Transverse colon (tissue), 4 donors: ENCODE measurements around the gene DRD2. TPM values are rescaled to one million over a fixed set of nuclear protein-coding genes. Genes with fewer than 3 reads are reported as not detected.

ENCODE experiments used
- DNase-seq: peaks from one replicate; pipeline ENCODE4 v3.0.0-alpha.2; 2019
- H3K27ac ChIP-seq, 4 donors: fragments of 200-600 bp; sonication (generic); 2 replicates each; pipeline ENCODE4 v1.5.1; 2016 to 2018; ENCODE audit warnings: inconsistent platforms in 4 of 4
- H3K27me3 ChIP-seq: fragments of 200-600 bp; sonication (generic); 2 replicates; pipeline ENCODE4 v1.5.1; 2017; ENCODE audit warnings: inconsistent platforms
- H3K36me3 ChIP-seq, 4 donors: fragments of 200-600 bp; sonication (generic); 2 replicates each; pipeline ENCODE4 v1.5.1; 2017 to 2019; ENCODE audit warnings: inconsistent platforms in 4 of 4
- H3K4me1 ChIP-seq, 4 donors: fragments of 200-600 bp; sonication (generic); 2 replicates each; pipeline ENCODE4 v1.5.1; 2017 to 2020; ENCODE audit warnings: inconsistent platforms in 4 of 4
- H3K4me3 ChIP-seq, 4 donors: fragments of 200-600 bp; sonication (generic); 1 replicate in 1 of 4; 2 replicates in 3 of 4; pipeline versions ENCODE4 v1.5.1 to v1.6.1; 2017 to 2019; ENCODE audit warnings: inconsistent platforms in 4 of 4
- H3K9me3 ChIP-seq, 2 donors: fragments of 200-600 bp; sonication (generic); 2 replicates each; pipeline ENCODE4 v1.5.1; 2017 to 2019; ENCODE audit warnings: inconsistent platforms in 2 of 2
- CTCF ChIP-seq, 5 experiments: fragments of 200-600 bp in 3 of 5; fragments of 450-650 bp in 2 of 5; sonication (generic) in 3 of 5; IDR thresholded peaks; 1 replicate in 2 of 5; 2 replicates in 3 of 5; pipeline ENCODE4 v1.5.1; 2016 to 2017; ENCODE audit warnings: antibody characterized with exemption in 5 of 5, inconsistent platforms in 3 of 5, mild to moderate bottlenecking in 2 of 5, moderate library complexity in 1 of 5
- EP300 ChIP-seq: sonication (generic); formaldehyde crosslinking; IDR thresholded peaks from one replicate; pipeline ENCODE4 v1.6.1; 2017; ENCODE audit warnings: antibody characterized with exemption, low read depth
- POLR2A ChIP-seq: fragments of 450-650 bp; IDR thresholded peaks from one replicate; pipeline ENCODE4 v1.6.1; 2016; ENCODE audit warnings: antibody characterized with exemption, mild to moderate bottlenecking, moderate library complexity
- POLR2AphosphoS5 ChIP-seq, 3 donors: sonication (generic); formaldehyde crosslinking; IDR thresholded peaks; one replicate each; pipeline ENCODE4 v1.6.1; 2016; ENCODE audit warnings: antibody characterized with exemption in 3 of 3
- WGBS, 2 donors: methylation state at CpG; one replicate each; pipeline ENCODE4 v1.1.5; 2018; ENCODE audit warnings: low coverage in 1 of 2; 5-methylcytosine and 5-hydroxymethylcytosine counted together
- in situ Hi-C, 4 donors: fragments of 200-750 bp; cut with MboI; loops; one replicate each; pipeline versions ENCODE4 v1.15.0 to v1.15.1; 2017; ENCODE audit warnings: low sequenced_read_pairs in 3 of 4, low pct_ligation_motif_present in 1 of 4, low pct_unique_long_range_greater_than_20kb in 1 of 4
- intact Hi-C: fragments of 100-400 bp; cut with DNase I; formaldehyde crosslinking; loops from one replicate; pipeline ENCODE4 v1.15.1; 2023; ENCODE audit warnings: low total_unique reads
- total RNA-seq, 4 donors: library from RNA; depleted of rRNA; stranded (reverse); fragments of >200 nt; gene quantifications; one replicate each; pipeline ENCODE4 v1.1.0, GENCODE V29; 2016

The DRD2 gene
- total RNA-seq, 4 donors from 2014 or later, result 0.16 to 0.40 TPM; not detected in 2

GRCh38 chr11:113385749-113386148, 89.4 kb downstream of the DRD2 start:
- WGBS, 2 donors, result 94 to 100% methylated on average over 3 of the region's 3 CpGs
- Histone ChIP-seq H3K27me3 (peaks cover 33% of the 10 kb centered on the region), H3K36me3 (no peaks in the 10 kb centered on the region), H3K27ac (no peak overlapping the region), H3K4me1 (peaks cover 0 to 9% (median 5%) of the 10 kb centered on the region in 4 donors), H3K4me3 (no peak overlapping the region), H3K9me3 (no peaks in the 10 kb centered on the region)
- intact Hi-C loops (no loop called here), in situ Hi-C loops (no loop called here)
- TF ChIP-seq POLR2A (no peak), EP300 (no peak), CTCF (IDR thresholded peaks at IDR 0.05) (no peak), POLR2AphosphoS5 (IDR thresholded peaks at IDR 0.05) (no peak)
- no peak for DNase-seq

GRCh38 chr11:113384551-113384950, 90.6 kb downstream of the DRD2 start:
- Histone ChIP-seq H3K27ac (no peak overlapping the region), H3K9me3 (no peaks in the 10 kb centered on the region), H3K4me1 (peaks cover 0 to 9% (median 5%) of the 10 kb centered on the region in 4 donors), H3K4me3 (no peak overlapping the region), H3K27me3 (peaks cover 29% of the 10 kb centered on the region), H3K36me3 (no peaks in the 10 kb centered on the region)
- DNase-seq, result no peak
- intact Hi-C loops, result no loop called here
- in situ Hi-C loops, result no loop called here
- 30 to 42% methylated on average over 1 to 3 of the region's 3 CpGs for WGBS, 2 donors
- TF ChIP-seq POLR2AphosphoS5 (IDR thresholded peaks at IDR 0.05), result no peak
- no peak for TF ChIP-seq POLR2A
- no peak for TF ChIP-seq CTCF (IDR thresholded peaks at IDR 0.05)
- no peak for TF ChIP-seq EP300

- intact Hi-C loops, result no loop called here
- H3K4me3 ChIP-seq, result no peak overlapping the region
- H3K36me3 ChIP-seq, result no peaks in the 10 kb centered on the region
- no peak for DNase-seq
- no peak overlapping the region for H3K27ac ChIP-seq
- H3K9me3 ChIP-seq, result no peaks in the 10 kb centered on the region
- H3K4me1 ChIP-seq, result no peaks in the 10 kb centered on the region
- H3K27me3 ChIP-seq, result peaks cover 5% of the 10 kb centered on the region
- TF ChIP-seq POLR2A (no peak), POLR2AphosphoS5 (IDR thresholded peaks at IDR 0.05) (no peak), CTCF (IDR thresholded peaks at IDR 0.05) (no peak), EP300 (no peak)
- in situ Hi-C loops, result no loop called here
These were observed 93.1 kb downstream of the DRD2 start for GRCh38 chr11:113382121-113382520.

GRCh38 chr11:113378692-113379091, 96.5 kb downstream of the DRD2 start:
- 50 to 54% methylated on average over 1 of the region's 1 CpG for WGBS, 2 donors
- in situ Hi-C loops (no loop called here), intact Hi-C loops (no loop called here)
- Histone ChIP-seq H3K27ac (no peak overlapping the region), H3K4me1 (no peaks in the 10 kb centered on the region), H3K9me3 (no peaks in the 10 kb centered on the region), H3K27me3 (no peaks in the 10 kb centered on the region), H3K36me3 (no peaks in the 10 kb centered on the region), H3K4me3 (no peak overlapping the region)
- DNase-seq, result no peak
- no peak for TF ChIP-seq CTCF (IDR thresholded peaks at IDR 0.05)
- TF ChIP-seq POLR2AphosphoS5 (IDR thresholded peaks at IDR 0.05), result no peak
- TF ChIP-seq POLR2A, result no peak
- TF ChIP-seq EP300, result no peak
